Breast epithelium (tissue), 4 donors: ENCODE measurements around the gene SIK3. TPM values are rescaled to one million over a fixed set of nuclear protein-coding genes. Genes with fewer than 3 reads are reported as not detected.

ENCODE experiments used
- DNase-seq, 2 donors: peaks; one replicate each; pipeline ENCODE4 v3.0.0-alpha.2; 2019; ENCODE audit warnings: low spot score in 2 of 2
- H3K27ac ChIP-seq, 2 donors: fragments of 200-600 bp; sonication (generic) in 1 of 2; one replicate each; pipeline ENCODE4 v1.5.1; 2016 to 2019; ENCODE audit warnings: mild to moderate bottlenecking in 1 of 2
- H3K27me3 ChIP-seq, 2 donors: fragments of 200-600 bp; sonication (generic) in 1 of 2; one replicate each; pipeline versions ENCODE4 v1.5.1 to v1.6.0; 2017 to 2019; ENCODE audit warnings: control low read depth in 1 of 2, mild to moderate bottlenecking in 1 of 2
- H3K36me3 ChIP-seq: fragments of 200-600 bp; one replicate; pipeline ENCODE4 v1.5.1; 2019
- H3K4me1 ChIP-seq, 2 donors: fragments of 200-600 bp; sonication (generic); one replicate each; pipeline ENCODE4 v1.5.1; 2016 to 2019; ENCODE audit warnings: control low read depth in 1 of 2
- H3K4me3 ChIP-seq, 3 donors: fragments of 200-600 bp; sonication (generic); 1 replicate in 2 of 3; 2 replicates in 1 of 3; pipeline ENCODE4 v1.5.1; 2016 to 2019; ENCODE audit warnings: mild to moderate bottlenecking in 3 of 3, moderate library complexity in 2 of 3
- H3K9me3 ChIP-seq, 2 donors: fragments of 200-600 bp; sonication (generic) in 1 of 2; one replicate each; pipeline ENCODE4 v1.5.1; 2016 to 2019; ENCODE audit warnings: control low read depth in 1 of 2
- CTCF ChIP-seq, 3 donors: fragments of 450-650 bp; IDR thresholded peaks; one replicate each; pipeline ENCODE4 v1.5.1; 2016 to 2017; ENCODE audit warnings: antibody characterized with exemption in 3 of 3, mild to moderate bottlenecking in 3 of 3, moderate library complexity in 3 of 3
- POLR2A ChIP-seq: fragments of 450-650 bp; IDR thresholded peaks from one replicate; pipeline ENCODE4 v1.6.1; 2016; ENCODE audit warnings: antibody characterized with exemption, mild to moderate bottlenecking, moderate library complexity
- POLR2AphosphoS5 ChIP-seq, 3 donors: sonication (generic); formaldehyde crosslinking; IDR thresholded peaks; one replicate each; pipeline ENCODE4 v1.6.1; 2017; ENCODE audit warnings: antibody characterized with exemption in 3 of 3
- intact Hi-C: fragments of 100-400 bp; cut with DNase I; formaldehyde crosslinking; loops from one replicate; pipeline ENCODE4 v1.15.1; 2023; ENCODE audit warnings: low total_unique reads
- total RNA-seq, 3 donors: library from RNA; depleted of rRNA; stranded (reverse); fragments of >200 nt; gene quantifications; one replicate each; pipeline ENCODE4 v1.1.0, GENCODE V29; 2016

Gene SIK3
- total RNA-seq, 3 donors from 2014 or later: 26.9 to 110 (median 57.0) TPM

- intact Hi-C loops: no loop called here
- no peak overlapping the region for H3K27ac ChIP-seq
- no peaks in the 10 kb centered on the region for H3K9me3 ChIP-seq
- H3K27me3 ChIP-seq: no peaks in the 10 kb centered on the region
- H3K4me1 ChIP-seq: peaks cover 0 to 18% of the 10 kb centered on the region in 2 donors
- no peaks in the 10 kb centered on the region for H3K36me3 ChIP-seq
- DNase-seq: no peak
- TF ChIP-seq CTCF (IDR thresholded peaks at IDR 0.05): no peak
- H3K4me3 ChIP-seq: no peak overlapping the region
Measured at GRCh38 chr11:116991491-116991890, 106.7 kb downstream of the SIK3 start.

GRCh38 chr11:116990811-116991210 is 107.4 kb downstream of the SIK3 start:
- Histone ChIP-seq H3K36me3 (no peaks in the 10 kb centered on the region), H3K4me1 (peaks cover 0 to 24% of the 10 kb centered on the region in 2 donors), H3K27me3 (no peaks in the 10 kb centered on the region), H3K27ac (peak overlapping the region in 1 of 2 donors; percentile 52), H3K4me3 (no peak overlapping the region), H3K9me3 (no peaks in the 10 kb centered on the region)
- intact Hi-C loops: no loop called here
- TF ChIP-seq CTCF (IDR thresholded peaks at IDR 0.05): no peak
- TF ChIP-seq POLR2AphosphoS5 (IDR thresholded peaks at IDR 0.05): no peak
- no peak for TF ChIP-seq POLR2A
- no peak for DNase-seq

- no peak for DNase-seq
- intact Hi-C loops: no loop called here
- Histone ChIP-seq H3K4me3 (no peak overlapping the region), H3K4me1 (peaks cover 0 to 30% of the 10 kb centered on the region in 2 donors), H3K27me3 (no peaks in the 10 kb centered on the region), H3K9me3 (no peaks in the 10 kb centered on the region), H3K36me3 (no peaks in the 10 kb centered on the region), H3K27ac (peak overlapping the region; percentile 52)
- no peak for TF ChIP-seq POLR2A
- no peak for TF ChIP-seq POLR2AphosphoS5 (IDR thresholded peaks at IDR 0.05)
- no peak for TF ChIP-seq CTCF (IDR thresholded peaks at IDR 0.05)
Measured at GRCh38 chr11:116990061-116990473, 108.2 kb downstream of the SIK3 start.

GRCh38 chr11:116989184-116989583 is 109.0 kb downstream of the SIK3 start:
- no peak for TF ChIP-seq CTCF (IDR thresholded peaks at IDR 0.05)
- no peak for TF ChIP-seq POLR2A
- no peak for TF ChIP-seq POLR2AphosphoS5 (IDR thresholded peaks at IDR 0.05)
- Histone ChIP-seq H3K4me3 (no peak overlapping the region), H3K9me3 (no peaks in the 10 kb centered on the region), H3K4me1 (peaks cover 0 to 32% of the 10 kb centered on the region in 2 donors), H3K36me3 (no peaks in the 10 kb centered on the region), H3K27me3 (no peaks in the 10 kb centered on the region), H3K27ac (no peak overlapping the region)
- no peak for DNase-seq
- intact Hi-C loops: loop anchor here (2.0 kb wide), 1 partner anchor 18 kb away; no protein-coding TSS in a partner anchor

GRCh38 chr11:116986521-116987105 is 111.6 kb downstream of the SIK3 start:
- no peaks in the 10 kb centered on the region for H3K27me3 ChIP-seq
- no peak for DNase-seq
- H3K4me1 ChIP-seq: peaks cover 0 to 35% of the 10 kb centered on the region in 2 donors
- H3K9me3 ChIP-seq: no peaks in the 10 kb centered on the region
- intact Hi-C loops: no loop called here
- H3K27ac ChIP-seq: peak overlapping the region; percentile 39 to 82
- TF ChIP-seq POLR2AphosphoS5 (IDR thresholded peaks at IDR 0.05) (no peak), POLR2A (no peak), CTCF (IDR thresholded peaks at IDR 0.05) (no peak)
- H3K36me3 ChIP-seq: no peaks in the 10 kb centered on the region
- peak overlapping the region in 1 of 3 donors; percentile 1 for H3K4me3 ChIP-seq
